ENCODE results near the gene FBLIM1. TPM values are rescaled to one million over a fixed set of nuclear protein-coding genes. Genes with fewer than 3 reads are reported as not detected.

Gene FBLIM1
- total RNA-seq, 4 donors from 2014 or later: 11.4 to 28.0 (median 25.9) TPM

DNA sequence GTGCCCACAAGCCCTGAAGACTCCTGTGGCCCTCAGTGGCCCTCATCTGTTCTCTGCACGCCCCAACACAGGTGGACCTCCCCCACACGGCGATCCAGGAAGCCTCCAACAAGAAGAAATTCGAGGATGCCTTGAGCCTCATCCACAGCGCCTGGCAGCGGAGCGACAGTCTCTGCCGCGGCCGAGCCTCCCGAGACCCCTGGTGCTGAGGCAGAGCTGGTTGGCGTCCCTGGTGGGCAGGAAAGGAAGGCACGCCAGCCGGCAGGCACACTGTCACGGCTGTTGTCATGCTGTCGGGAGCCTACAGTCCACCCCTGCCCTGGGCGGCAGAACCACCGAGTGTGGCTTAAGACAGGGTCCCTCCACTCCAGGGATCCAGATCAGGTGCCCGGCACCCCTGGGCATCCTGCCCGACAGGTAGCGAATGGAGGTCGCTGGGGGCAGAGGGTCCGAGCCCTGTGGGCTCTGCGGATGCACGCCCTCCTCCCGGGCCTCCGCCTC is 24.8 kb upstream of the FBLIM1 start:
- intact Hi-C loops (cut with DNase I): no loop called here
- Histone ChIP-seq H3K9me3 (no peaks in the 10 kb centered on the region), H3K27me3 (no peaks in the 10 kb centered on the region), H3K4me1 (peaks cover 28 to 62% of the 10 kb centered on the region in 2 donors), H3K27ac (peak overlapping the region in 2 of 3 donors; percentile 65 to 72), H3K36me3 (peaks cover 29 to 46% of the 10 kb centered on the region in 2 donors), H3K4me3 (replicated peaks in 1 of 3) (no peak overlapping the region)
- no peak for DNase-seq
- WGBS, 2 donors: 90 to 95% methylated on average over 2 to 22 of the region's 27 CpGs
- TF ChIP-seq, protein P1, sequence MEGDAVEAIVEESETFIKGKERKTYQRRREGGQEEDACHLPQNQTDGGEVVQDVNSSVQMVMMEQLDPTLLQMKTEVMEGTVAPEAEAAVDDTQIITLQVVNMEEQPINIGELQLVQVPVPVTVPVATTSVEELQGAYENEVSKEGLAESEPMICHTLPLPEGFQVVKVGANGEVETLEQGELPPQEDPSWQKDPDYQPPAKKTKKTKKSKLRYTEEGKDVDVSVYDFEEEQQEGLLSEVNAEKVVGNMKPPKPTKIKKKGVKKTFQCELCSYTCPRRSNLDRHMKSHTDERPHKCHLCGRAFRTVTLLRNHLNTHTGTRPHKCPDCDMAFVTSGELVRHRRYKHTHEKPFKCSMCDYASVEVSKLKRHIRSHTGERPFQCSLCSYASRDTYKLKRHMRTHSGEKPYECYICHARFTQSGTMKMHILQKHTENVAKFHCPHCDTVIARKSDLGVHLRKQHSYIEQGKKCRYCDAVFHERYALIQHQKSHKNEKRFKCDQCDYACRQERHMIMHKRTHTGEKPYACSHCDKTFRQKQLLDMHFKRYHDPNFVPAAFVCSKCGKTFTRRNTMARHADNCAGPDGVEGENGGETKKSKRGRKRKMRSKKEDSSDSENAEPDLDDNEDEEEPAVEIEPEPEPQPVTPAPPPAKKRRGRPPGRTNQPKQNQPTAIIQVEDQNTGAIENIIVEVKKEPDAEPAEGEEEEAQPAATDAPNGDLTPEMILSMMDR (IDR thresholded peaks at IDR 0.05): no peak
- TF ChIP-seq POLR2A (IDR thresholded peaks at IDR 0.05): no peak

DNA sequence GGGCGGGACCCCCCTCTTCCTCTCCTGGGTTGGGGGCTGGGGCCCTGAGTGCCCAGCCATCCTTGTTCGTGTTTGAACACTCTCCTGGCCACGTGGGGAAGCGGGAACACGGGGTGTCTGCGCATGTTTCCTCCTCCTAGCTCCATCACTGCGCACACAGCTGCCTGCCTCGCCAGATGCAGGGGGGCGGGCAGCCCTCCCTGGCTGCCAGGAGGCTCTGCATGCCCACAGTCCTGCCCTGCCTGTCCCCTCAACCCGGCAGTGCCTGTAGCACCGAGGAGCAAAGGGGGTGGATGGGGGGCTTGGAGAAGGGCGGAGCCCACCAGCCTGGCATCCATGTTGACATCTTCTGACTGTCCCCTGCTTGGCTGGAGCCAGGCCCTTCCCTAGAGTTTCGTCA is 24.3 kb upstream of the FBLIM1 start:
- intact Hi-C loops (cut with DNase I): no loop called here

DNA sequence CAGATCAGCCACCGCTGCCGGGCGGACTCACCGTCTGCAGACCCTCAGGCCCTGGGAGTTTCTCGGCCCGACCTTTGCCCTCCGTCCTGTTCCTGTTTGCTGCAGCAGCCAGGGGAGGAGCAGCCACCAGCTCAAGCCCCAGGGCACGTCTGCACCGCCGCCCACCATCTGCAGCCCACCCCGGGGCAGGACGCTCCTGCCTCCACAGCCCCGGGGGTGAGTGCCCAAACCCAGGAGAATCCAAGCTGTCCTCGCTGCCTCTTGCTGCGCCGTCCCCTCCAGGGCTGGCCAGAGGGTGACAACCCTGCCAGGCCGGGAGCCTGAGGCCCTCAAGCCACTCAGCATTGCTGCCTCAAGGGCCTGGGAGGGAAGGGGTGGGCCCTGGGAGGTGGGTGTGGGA is 23.7 kb upstream of the FBLIM1 start:
- H3K27ac ChIP-seq: peak overlapping the region in 2 of 3 donors; percentile 52 to 87
- peaks cover 28 to 62% of the 10 kb centered on the region in 2 donors for H3K4me1 ChIP-seq
- no peak overlapping the region for H3K4me3 ChIP-seq (replicated peaks in 1 of 3)
- DNase-seq: no peak
- no peaks in the 10 kb centered on the region for H3K27me3 ChIP-seq
- peaks cover 25 to 34% of the 10 kb centered on the region in 2 donors for H3K36me3 ChIP-seq
- WGBS, 2 donors: 82 to 85% methylated on average over 9 to 15 of the region's 17 CpGs
- intact Hi-C loops (cut with DNase I): no loop called here
- TF ChIP-seq, protein P1 (IDR thresholded peaks at IDR 0.05): no peak
- no peak for TF ChIP-seq POLR2A (IDR thresholded peaks at IDR 0.05)
- H3K9me3 ChIP-seq: no peaks in the 10 kb centered on the region

More for the DNA sequence above, 24.3 kb upstream of the FBLIM1 start:
- Histone ChIP-seq H3K9me3 (no peaks in the 10 kb centered on the region), H3K4me1 (peaks cover 28 to 62% of the 10 kb centered on the region in 2 donors), H3K4me3 (replicated peaks in 1 of 3) (no peak overlapping the region), H3K27me3 (no peaks in the 10 kb centered on the region), H3K36me3 (peaks cover 25 to 40% of the 10 kb centered on the region in 2 donors), H3K27ac (peak overlapping the region in 1 of 3 donors; percentile 87)
- 89 to 92% methylated on average over 4 to 5 of the region's 13 CpGs for WGBS, 2 donors
- DNase-seq: no peak
- TF ChIP-seq POLR2A (IDR thresholded peaks at IDR 0.05): no peak

DNA sequence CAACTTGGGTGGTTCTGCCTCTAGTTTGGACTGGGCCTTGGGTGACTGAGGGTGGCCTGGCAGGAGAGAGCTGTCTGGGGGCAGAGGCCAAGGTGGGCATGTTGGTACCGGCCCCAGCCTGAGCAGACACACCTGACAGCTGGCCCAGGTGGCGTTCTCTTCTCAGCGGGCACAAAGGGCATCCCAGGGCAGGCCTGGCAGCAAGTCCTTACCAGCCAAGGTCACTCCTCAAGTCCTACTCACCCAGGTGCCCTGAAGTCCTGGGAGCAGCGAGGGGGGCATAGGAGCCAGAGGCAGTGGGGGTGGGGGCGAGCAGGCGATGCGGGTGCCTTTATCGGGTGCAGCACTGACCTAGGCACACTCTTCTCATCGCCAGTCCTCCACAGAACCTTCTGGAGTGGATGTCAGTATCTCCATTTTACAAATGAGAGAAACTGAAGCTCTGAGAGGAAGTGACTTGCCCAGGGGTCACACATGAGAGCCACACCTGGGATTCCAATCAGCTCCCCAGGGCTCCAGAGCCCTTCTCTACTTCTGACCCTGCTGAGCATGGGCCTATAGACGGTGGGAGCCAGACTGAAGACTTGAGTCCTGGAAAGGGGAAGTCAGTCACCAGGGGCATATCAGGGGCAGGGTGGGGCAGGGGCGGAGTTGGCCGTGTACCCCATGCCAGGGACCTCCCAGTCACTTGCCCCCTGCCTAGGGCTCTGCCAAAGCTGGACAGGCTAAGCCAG is 23.1 kb upstream of the FBLIM1 start:
- no peak overlapping the region for H3K4me3 ChIP-seq (replicated peaks in 1 of 3)
- intact Hi-C loops (cut with DNase I): no loop called here
- no peaks in the 10 kb centered on the region for H3K9me3 ChIP-seq
- H3K36me3 ChIP-seq: peaks cover 22 to 29% of the 10 kb centered on the region in 2 donors
- 82 to 87% methylated on average over 8 to 10 of the region's 12 CpGs for WGBS, 2 donors
- peak overlapping the region in 2 of 3 donors; percentile 52 to 87 for H3K27ac ChIP-seq
- DNase-seq: no peak
- H3K4me1 ChIP-seq: peaks cover 28 to 62% of the 10 kb centered on the region in 2 donors
- no peaks in the 10 kb centered on the region for H3K27me3 ChIP-seq
- no peak for TF ChIP-seq POLR2A (IDR thresholded peaks at IDR 0.05)

DNA sequence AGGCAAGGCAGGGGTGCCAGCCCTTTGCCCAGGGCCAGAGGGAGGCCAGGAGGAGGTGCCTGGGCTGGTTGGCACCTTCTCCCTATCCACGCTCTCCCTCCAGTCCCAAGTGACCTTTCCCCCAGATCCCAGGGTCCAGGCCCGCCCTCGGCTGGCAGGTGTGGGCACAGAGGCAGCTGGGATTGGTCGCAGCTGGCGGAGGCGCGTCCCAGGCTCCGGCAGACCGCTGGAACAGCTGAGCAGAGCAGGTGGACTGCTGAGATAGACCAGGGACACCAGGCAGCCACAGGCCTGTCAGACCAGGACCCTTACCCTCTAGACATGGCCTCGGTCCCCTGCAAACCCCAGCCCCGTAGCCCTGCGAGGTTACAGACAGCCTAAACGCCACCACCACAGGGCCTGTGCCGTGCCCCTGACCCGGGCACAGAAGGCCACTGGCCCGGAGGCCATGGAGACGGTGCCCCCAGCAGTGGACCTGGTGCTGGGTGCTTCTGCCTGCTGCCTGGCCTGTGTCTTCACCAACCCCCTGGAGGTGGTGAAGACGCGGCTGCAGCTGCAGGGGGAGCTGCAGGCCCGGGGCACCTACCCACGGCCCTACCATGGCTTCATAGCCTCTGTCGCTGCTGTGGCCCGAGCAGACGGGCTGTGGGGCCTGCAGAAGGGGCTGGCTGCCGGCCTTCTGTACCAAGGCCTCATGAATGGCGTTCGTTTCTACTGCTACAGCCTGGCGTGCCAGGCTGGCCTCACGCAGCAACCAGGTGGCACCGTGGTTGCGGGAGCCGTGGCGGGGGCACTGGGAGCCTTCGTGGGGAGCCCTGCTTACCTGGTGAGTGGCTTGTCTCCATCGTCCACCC is 22.3 kb upstream of the FBLIM1 start, which contains the start of gene SLC25A34:
Gene SLC25A34 (plus strand): TSS at position 221 of the 854 bp plus-strand sequence. CDS start 228 bp downstream, at position 449.
- intact Hi-C loops (cut with DNase I): no loop called here
- 48 to 64% methylated on average over 4 to 19 of the region's 35 CpGs for WGBS, 2 donors

More for the DNA sequence above, 22.3 kb upstream of the FBLIM1 start, which contains the start of gene SLC25A34:
- TF ChIP-seq POLR2A (IDR thresholded peaks at IDR 0.05): peak in 1 of 2 donors; percentile 54
- TF ChIP-seq, protein P1 (IDR thresholded peaks at IDR 0.05): no peak
- Histone ChIP-seq H3K4me3 (replicated peaks in 1 of 3) (no peak within 1 kb of the TSS), H3K27ac (peak within 1 kb of the TSS in 2 of 3 donors; percentile 52 to 87), H3K4me1 (peaks cover 28 to 64% of the 10 kb centered on the region in 2 donors), H3K27me3 (no peaks in the 10 kb centered on the region), H3K9me3 (no peaks in the 10 kb centered on the region), H3K36me3 (peaks cover 14 to 21% of the 10 kb centered on the region in 2 donors)
- peak; percentile 90 to 91 for DNase-seq

Data from thyroid gland (tissue), 4 donors.